Aorta (tissue), 5 donors: Measurements from ENCODE around the gene DGKB. TPM values are rescaled to one million over a fixed set of nuclear protein-coding genes. Genes with fewer than 3 reads are reported as not detected.

Experiments used
- ATAC-seq: fragments of 200-7000 bp; cut with Tn5 transposase; one replicate; pipeline ENCODE4 v1.9.1; 2022; ENCODE audit warnings: moderate library complexity; ENCODE audit not compliant: low FRiP score
- DNase-seq, 2 donors: peaks; one replicate each; pipeline ENCODE4 v3.0.0-alpha.2; 2020
- H3K27ac ChIP-seq, 2 donors: one replicate each; pipeline ENCODE4 v1.5.1; 2013; ENCODE audit warnings: low read length in 2 of 2, mild to moderate bottlenecking in 2 of 2, moderate library complexity in 2 of 2, control low read depth in 1 of 2, inconsistent platforms in 1 of 2, low read depth in 1 of 2
- H3K27me3 ChIP-seq, 2 donors: one replicate each; pipeline ENCODE4 v1.6.1; 2013; ENCODE audit warnings: control low read depth in 1 of 2, low read length in 1 of 2, mild to moderate bottlenecking in 1 of 2, moderate library complexity in 1 of 2; ENCODE audit not compliant: insufficient read depth in 2 of 2, control insufficient read depth in 1 of 2
- H3K36me3 ChIP-seq, 2 donors: one replicate each; pipeline ENCODE4 v1.6.1; 2013; ENCODE audit warnings: control low read depth in 1 of 2, low read length in 1 of 2, mild to moderate bottlenecking in 1 of 2; ENCODE audit not compliant: insufficient read depth in 2 of 2, control insufficient read depth in 1 of 2
- H3K4me1 ChIP-seq, 2 donors: one replicate each; pipeline ENCODE4 v1.6.1; 2013; ENCODE audit warnings: low read length in 2 of 2, control low read depth in 1 of 2, mild to moderate bottlenecking in 1 of 2, moderate library complexity in 1 of 2; ENCODE audit not compliant: insufficient read depth in 2 of 2, control insufficient read depth in 1 of 2
- H3K4me3 ChIP-seq, 2 donors: one replicate each; pipeline ENCODE4 v1.5.1; 2013; ENCODE audit warnings: low read length in 2 of 2, control low read depth in 1 of 2, mild to moderate bottlenecking in 1 of 2
- H3K9me3 ChIP-seq: one replicate; pipeline ENCODE4 v1.6.1; 2013; ENCODE audit warnings: mild to moderate bottlenecking, low read length; ENCODE audit not compliant: control insufficient read depth
- WGBS, 2 donors: extraction: QIAGEN DNeasy Blood & Tissue Kit; methylation state at CpG; one replicate each; pipeline ENCODE4 v1.1.7; 2013; 5-methylcytosine and 5-hydroxymethylcytosine counted together
- intact Hi-C, 2 donors: fragments of 100-400 bp; cut with DNase I; formaldehyde crosslinking; loops; one replicate each; pipeline versions ENCODE4 v1.14.2 to v1.15.0; 2022
- polyA plus RNA-seq, 2 donors: library from polyadenylated mRNA; stranded (reverse); fragments of 200-250 nt; gene quantifications; one replicate each; pipeline ENCODE4 v1.2.3, GENCODE V29; 2013
- total RNA-seq, 2 donors: library from RNA; stranded (reverse); fragmentation: NEBNext Ultra II Directional; extraction: Animal tissue kit (Norgen Biotek cat#: 25700); gene quantifications; one replicate each; pipeline ENCODE4 v1.2.1, GENCODE V29; 2021
- donor health status: healthy with polysubstance abuse.
- donor health status: Bipolar disorder and iron deficiency.
- donor health status: DM: no; HTN: no; CAD: no.
- donor health status: DM: no; HTN: no; CAD: no.
- donor health status: DM: yes; HTN: yes; CAD: no.

The DGKB gene
- total and polyA plus RNA-seq, 4 donors: 0.96 to 1.1 TPM; not detected in 2

- H3K9me3 ChIP-seq: no peaks in the 10 kb centered on the region
- H3K4me1 ChIP-seq: no peaks in the 10 kb centered on the region
- no peaks in the 10 kb centered on the region for H3K27me3 ChIP-seq
- intact Hi-C loops: no loop called here
- ATAC-seq (no peak), DNase-seq (no peak)
- no peak overlapping the region for H3K4me3 ChIP-seq
- WGBS, 2 donors: 44 to 60% methylated on average over 6 of the region's 6 CpGs
- no peaks in the 10 kb centered on the region for H3K36me3 ChIP-seq
- no peak overlapping the region for H3K27ac ChIP-seq
These were observed 722.8 kb downstream of the DGKB start for GRCh38 chr7:14179781-14180180.

GRCh38 chr7:14177876-14178275 lies 724.7 kb downstream of the DGKB start:
- H3K36me3 ChIP-seq: no peaks in the 10 kb centered on the region
- ATAC-seq (no peak), DNase-seq (no peak)
- no peaks in the 10 kb centered on the region for H3K9me3 ChIP-seq
- intact Hi-C loops: no loop called here
- 92 to 93% methylated on average over 5 of the region's 5 CpGs for WGBS, 2 donors
- H3K4me3 ChIP-seq: no peak overlapping the region
- H3K27ac ChIP-seq: no peak overlapping the region
- no peaks in the 10 kb centered on the region for H3K27me3 ChIP-seq
- no peaks in the 10 kb centered on the region for H3K4me1 ChIP-seq

- H3K4me1 ChIP-seq: no peaks in the 10 kb centered on the region
- H3K9me3 ChIP-seq: no peaks in the 10 kb centered on the region
- no peak overlapping the region for H3K4me3 ChIP-seq
- H3K27ac ChIP-seq: no peak overlapping the region
- intact Hi-C loops: no loop called here
- no peak for DNase-seq
- no peak for ATAC-seq
- WGBS, 2 donors: 86 to 88% methylated on average over 2 of the region's 2 CpGs
- H3K27me3 ChIP-seq: no peaks in the 10 kb centered on the region
- no peaks in the 10 kb centered on the region for H3K36me3 ChIP-seq
These were observed 731.7 kb downstream of the DGKB start for GRCh38 chr7:14170872-14171271.

GRCh38 chr7:14158111-14158510 lies 744.4 kb downstream of the DGKB start:
- DNase-seq (no peak), ATAC-seq (no peak)
- intact Hi-C loops: no loop called here
- WGBS, 2 donors: 51 to 52% methylated on average over 2 of the region's 2 CpGs
- Histone ChIP-seq H3K36me3 (no peaks in the 10 kb centered on the region), H3K27me3 (no peaks in the 10 kb centered on the region), H3K4me1 (no peaks in the 10 kb centered on the region), H3K9me3 (no peaks in the 10 kb centered on the region), H3K4me3 (no peak overlapping the region), H3K27ac (no peak overlapping the region)

GRCh38 chr7:14156436-14156835 lies 746.1 kb downstream of the DGKB start:
- DNase-seq (no peak), ATAC-seq (no peak)
- Histone ChIP-seq H3K27ac (no peak overlapping the region), H3K27me3 (no peaks in the 10 kb centered on the region), H3K9me3 (no peaks in the 10 kb centered on the region), H3K4me3 (no peak overlapping the region), H3K36me3 (no peaks in the 10 kb centered on the region), H3K4me1 (no peaks in the 10 kb centered on the region)
- WGBS, 2 donors: 95 to 97% methylated on average over 1 of the region's 1 CpG
- intact Hi-C loops: no loop called here

- no peak for ATAC-seq
- no peaks in the 10 kb centered on the region for H3K36me3 ChIP-seq
- H3K27me3 ChIP-seq: no peaks in the 10 kb centered on the region
- H3K4me1 ChIP-seq: no peaks in the 10 kb centered on the region
- intact Hi-C loops: no loop called here
- no peak overlapping the region for H3K27ac ChIP-seq
- 82% methylated on average over 5 of the region's 5 CpGs for WGBS, 2 donors
- no peak for DNase-seq
- H3K4me3 ChIP-seq: no peak overlapping the region
- H3K9me3 ChIP-seq: no peaks in the 10 kb centered on the region
These were observed 753.6 kb downstream of the DGKB start for GRCh38 chr7:14148974-14149373.

- Histone ChIP-seq H3K4me3 (no peak overlapping the region), H3K4me1 (no peaks in the 10 kb centered on the region), H3K9me3 (no peaks in the 10 kb centered on the region), H3K36me3 (no peaks in the 10 kb centered on the region), H3K27me3 (no peaks in the 10 kb centered on the region), H3K27ac (no peak overlapping the region)
- DNase-seq (no peak), ATAC-seq (no peak)
- WGBS, 2 donors: 39 to 50% methylated on average over 2 of the region's 2 CpGs
- intact Hi-C loops: no loop called here
These were observed 755.0 kb downstream of the DGKB start for GRCh38 chr7:14147532-14147931.

DNA sequence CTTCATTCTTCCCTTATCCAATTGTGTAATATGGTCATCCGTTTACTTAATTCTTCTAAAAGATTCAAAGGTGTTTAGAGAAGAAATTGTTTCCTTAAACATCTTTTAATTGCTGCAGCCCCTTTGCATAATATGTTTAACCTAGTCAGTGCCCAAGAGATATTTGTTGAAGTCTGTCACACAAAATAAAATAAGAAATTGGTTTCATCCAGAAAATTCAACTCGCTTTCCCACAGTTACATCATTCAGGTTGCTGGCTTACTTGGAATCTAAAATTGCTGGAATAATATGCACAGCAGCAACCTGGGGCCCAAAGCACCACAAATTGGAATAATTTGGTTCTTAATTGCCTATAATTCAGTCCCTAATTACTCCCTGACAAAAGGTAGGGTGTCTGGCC lies 758.0 kb downstream of the DGKB start:
- ATAC-seq: no peak
- WGBS, 2 donors: 97 to 98% methylated on average over 2 of the region's 2 CpGs
- no peaks in the 10 kb centered on the region for H3K27me3 ChIP-seq

GRCh38 chr7:14144109-14144508 lies 758.4 kb downstream of the DGKB start:
- Histone ChIP-seq H3K4me1 (no peaks in the 10 kb centered on the region), H3K4me3 (no peak overlapping the region), H3K36me3 (no peaks in the 10 kb centered on the region), H3K27ac (no peak overlapping the region), H3K27me3 (no peaks in the 10 kb centered on the region), H3K9me3 (no peaks in the 10 kb centered on the region)
- intact Hi-C loops: no loop called here
- ATAC-seq: no peak
- no peak for DNase-seq
- WGBS, 2 donors: 84 to 94% methylated on average over 1 of the region's 1 CpG

More for the DNA sequence above, 758.0 kb downstream of the DGKB start:
- no peak for DNase-seq
- H3K27ac ChIP-seq: no peak overlapping the region
- H3K4me3 ChIP-seq: no peak overlapping the region
- no peaks in the 10 kb centered on the region for H3K9me3 ChIP-seq
- H3K36me3 ChIP-seq: no peaks in the 10 kb centered on the region
- no peaks in the 10 kb centered on the region for H3K4me1 ChIP-seq
- intact Hi-C loops: no loop called here
